KMS-11 (cell line): ENCODE measurements around the gene EFCAB10.

ENCODE experiments used
- H2AFZ ChIP-seq: fragments of 200-600 bp; sonication (generic); 2 replicates; pipeline ENCODE4 v1.6.1; 2016; ENCODE audit warnings: antibody characterized with exemption, mixed run types, low read depth
- H3K27ac ChIP-seq: fragments of 200-600 bp; sonication (generic); 2 replicates; pipeline ENCODE4 v1.6.1; 2016; ENCODE audit warnings: mild to moderate bottlenecking, mixed run types
- H3K27me3 ChIP-seq: fragments of 200-600 bp; sonication (generic); 2 replicates; pipeline ENCODE4 v1.6.1; 2017; ENCODE audit warnings: mild to moderate bottlenecking, low read depth, mixed run types, moderate library complexity; ENCODE audit not compliant: insufficient read depth
- H3K36me3 ChIP-seq: fragments of 200-600 bp; sonication (generic); 2 replicates; pipeline ENCODE4 v1.6.1; 2017; ENCODE audit warnings: mild to moderate bottlenecking, mixed run types; ENCODE audit not compliant: insufficient read depth
- H3K4me1 ChIP-seq: fragments of 200-600 bp; sonication (generic); 2 replicates; pipeline ENCODE4 v1.6.1; 2016; ENCODE audit warnings: mild to moderate bottlenecking, low read depth, mixed run types; ENCODE audit not compliant: poor library complexity, severe bottlenecking
- H3K4me2 ChIP-seq: fragments of 200-600 bp; sonication (generic); 2 replicates; pipeline ENCODE4 v1.7.0; 2016; ENCODE audit warnings: mild to moderate bottlenecking, mixed run types
- H3K4me3 ChIP-seq: fragments of 200-600 bp; sonication (generic); IDR thresholded peaks from 2 replicates; pipeline ENCODE4 v1.6.1; 2017; ENCODE audit warnings: low read depth, low read length, mixed read lengths; ENCODE audit not compliant: insufficient read depth
- H3K79me2 ChIP-seq: fragments of 200-600 bp; sonication (generic); 2 replicates; pipeline ENCODE4 v1.6.1; 2016; ENCODE audit warnings: low read depth, mixed run types; ENCODE audit not compliant: insufficient read depth
- H3K9ac ChIP-seq: fragments of 200-600 bp; sonication (generic); 2 replicates; pipeline ENCODE4 v1.6.1; 2016; ENCODE audit warnings: mild to moderate bottlenecking, mixed run types
- H4K20me1 ChIP-seq: fragments of 200-600 bp; sonication (generic); 2 replicates; pipeline ENCODE4 v1.6.1; 2016; ENCODE audit warnings: mild to moderate bottlenecking, mixed run types; ENCODE audit not compliant: insufficient read depth
- CTCF ChIP-seq: fragments of 200-600 bp; sonication (generic); conservative IDR thresholded peaks from 2 replicates; pipeline ENCODE4 v1.6.1; 2017; ENCODE audit warnings: low read depth, mild to moderate bottlenecking, antibody characterized with exemption, low read length, moderate library complexity, mixed read lengths

Gene EFCAB10

GRCh38 chr7:105622106-105622731, 40.9 kb upstream of the EFCAB10 start:
- Histone ChIP-seq H3K4me3 (no peak overlapping the region), H3K36me3 (no peaks in the 10 kb centered on the region)

DNA sequence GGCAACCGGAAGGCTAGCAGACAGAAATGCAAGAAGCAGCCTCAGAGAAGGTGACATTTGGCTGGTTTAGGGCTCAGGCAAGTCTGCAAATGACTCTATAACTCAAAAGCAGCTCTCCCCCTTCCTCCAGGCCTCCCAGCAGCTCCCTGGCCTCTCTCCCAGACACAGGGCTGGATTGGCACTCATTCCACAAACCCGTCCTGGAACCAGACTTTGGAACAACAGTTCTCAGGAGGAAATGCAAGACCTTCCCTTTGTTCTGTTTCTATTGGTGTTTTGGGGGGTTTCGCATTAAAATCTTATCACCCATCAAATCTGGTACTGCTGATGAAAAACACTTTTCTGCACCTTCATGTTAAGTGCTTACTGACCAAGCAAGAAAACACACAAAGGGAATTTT, 40.3 kb upstream of the EFCAB10 start:
- no peak for TF ChIP-seq CTCF
- Histone ChIP-seq H3K4me1 (peaks cover 7% of the 10 kb centered on the region), H3K79me2 (no peaks in the 10 kb centered on the region), H3K9ac (no peak overlapping the region), H3K4me3 (no peak overlapping the region), H3K27ac (no peak overlapping the region), H3K4me2 (no peak overlapping the region), H3K36me3 (no peaks in the 10 kb centered on the region), H2AFZ (no peak overlapping the region), H3K27me3 (no peaks in the 10 kb centered on the region), H4K20me1 (no peaks in the 10 kb centered on the region)

More at GRCh38 chr7:105622106-105622731, 40.9 kb upstream of the EFCAB10 start:
- no peak overlapping the region for H2AFZ ChIP-seq
- peaks cover 5% of the 10 kb centered on the region for H3K4me1 ChIP-seq
- H3K27ac ChIP-seq: no peak overlapping the region
- H4K20me1 ChIP-seq: no peaks in the 10 kb centered on the region
- H3K27me3 ChIP-seq: no peaks in the 10 kb centered on the region
- H3K4me2 ChIP-seq: no peak overlapping the region
- TF ChIP-seq CTCF: no peak
- H3K79me2 ChIP-seq: no peaks in the 10 kb centered on the region
- no peak overlapping the region for H3K9ac ChIP-seq

- H3K79me2 ChIP-seq: no peaks in the 10 kb centered on the region
- H3K27ac ChIP-seq: no peak overlapping the region
- H2AFZ ChIP-seq: no peak overlapping the region
- H4K20me1 ChIP-seq: no peaks in the 10 kb centered on the region
- no peak overlapping the region for H3K4me3 ChIP-seq
- no peaks in the 10 kb centered on the region for H3K27me3 ChIP-seq
- TF ChIP-seq CTCF: no peak
- no peak overlapping the region for H3K4me2 ChIP-seq
- H3K4me1 ChIP-seq: peaks cover 7% of the 10 kb centered on the region
- no peak overlapping the region for H3K9ac ChIP-seq
- no peaks in the 10 kb centered on the region for H3K36me3 ChIP-seq
Measured at GRCh38 chr7:105621176-105621575, 39.9 kb upstream of the EFCAB10 start.

DNA sequence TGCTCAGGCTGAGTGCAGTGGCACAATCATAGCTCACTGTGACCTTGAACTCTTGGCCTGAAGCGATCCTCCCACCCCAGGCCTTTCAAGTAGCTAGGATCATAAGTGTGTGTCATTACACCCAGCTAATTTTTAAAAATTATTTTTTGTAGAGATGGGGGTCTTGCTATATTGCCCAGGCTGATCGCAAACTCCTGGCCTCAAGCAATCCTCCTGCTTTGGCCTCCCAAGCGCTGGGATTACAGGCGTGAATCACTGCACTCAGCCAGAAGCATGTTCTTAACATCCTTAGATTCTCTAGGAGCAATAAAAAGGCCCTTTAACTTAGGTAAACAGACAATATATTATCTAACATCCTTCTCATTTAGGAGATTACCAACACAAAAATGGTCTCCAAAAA, 38.3 kb upstream of the EFCAB10 start:
- H3K36me3 ChIP-seq: no peaks in the 10 kb centered on the region
- H2AFZ ChIP-seq: no peak overlapping the region
- no peaks in the 10 kb centered on the region for H4K20me1 ChIP-seq
- no peak overlapping the region for H3K4me2 ChIP-seq
- H3K4me1 ChIP-seq: peaks cover 7% of the 10 kb centered on the region
- H3K27ac ChIP-seq: no peak overlapping the region
- H3K4me3 ChIP-seq: no peak overlapping the region
- H3K79me2 ChIP-seq: no peaks in the 10 kb centered on the region
- no peak overlapping the region for H3K9ac ChIP-seq
- TF ChIP-seq CTCF: no peak
- no peaks in the 10 kb centered on the region for H3K27me3 ChIP-seq
